WTC11 (cell line): ENCODE measurements around the gene LRMDA. TPM values are rescaled to one million over a fixed set of nuclear protein-coding genes. Genes with fewer than 3 reads are reported as not detected.

Experiments used
- ATAC-seq: fragments of 200-7000 bp; cut with Tn5 transposase; 2 replicates; pipeline ENCODE4 v1.10.0; 2021; ENCODE audit warnings: mild to moderate bottlenecking, moderate library complexity
- CTCF ChIA-PET: fragments of 300-600 bp; sonication (Branson Sonifier 250); formaldehyde crosslinking; loops from one replicate; lab custom pipeline; 2021; ENCODE audit warnings: antibody characterized with exemption; lab: Charles Lee
- POLR2A ChIA-PET: fragments of 350-600 bp; sonication (Branson Sonifier 250); formaldehyde crosslinking; loops from one replicate; lab custom pipeline; 2021; ENCODE audit warnings: antibody characterized with exemption; lab: Charles Lee
- DNase-seq: peaks from one replicate; pipeline ENCODE4 v3.0.0; 2021; ENCODE audit warnings: low spot score
- H3K27ac Mint-ChIP-seq: 2 replicates; pipeline ENCODE4 v1.8.0; 2021; ENCODE audit warnings: mixed read lengths
- H3K27me3 Mint-ChIP-seq: 2 replicates; pipeline ENCODE4 v1.8.0; 2021; ENCODE audit warnings: low read depth, mild to moderate bottlenecking, moderate library complexity, mixed read lengths
- H3K36me3 Mint-ChIP-seq: 2 replicates; pipeline ENCODE4 v1.8.0; 2021; ENCODE audit warnings: mixed read lengths
- H3K4me1 Mint-ChIP-seq: 2 replicates; pipeline ENCODE4 v1.8.0; 2022; ENCODE audit warnings: mixed read lengths
- H3K4me3 Mint-ChIP-seq: 2 replicates; pipeline ENCODE4 v1.8.0; 2021; ENCODE audit warnings: mild to moderate bottlenecking, moderate library complexity, mixed read lengths
- H3K9me3 Mint-ChIP-seq: 2 replicates; pipeline ENCODE4 v1.8.0; 2021; ENCODE audit warnings: mixed read lengths
- ATF3 ChIP-seq: sonication (generic); formaldehyde crosslinking; conservative IDR thresholded peaks from 2 replicates; pipeline ENCODE4 v1.8.1; 2022; ENCODE audit warnings: mild to moderate bottlenecking, missing genetic modification reagents
- CBFB ChIP-seq: sonication (generic); formaldehyde crosslinking; IDR thresholded peaks from 2 replicates; pipeline ENCODE4 v1.8.1; 2022; ENCODE audit warnings: mild to moderate bottlenecking, low read depth, missing genetic modification reagents
- E2F1 ChIP-seq: sonication (generic); formaldehyde crosslinking; IDR thresholded peaks from 2 replicates; pipeline ENCODE4 v1.8.0; 2022; ENCODE audit warnings: mild to moderate bottlenecking, missing genetic modification reagents
- ERG ChIP-seq: fragments of 250-450 bp; sonication (Bioruptor Pico); IDR thresholded peaks from 2 replicates; pipeline ENCODE4 v1.8.0; 2021; ENCODE audit warnings: mild to moderate bottlenecking
- GABPB1 ChIP-seq: sonication (generic); formaldehyde crosslinking; IDR thresholded peaks from 2 replicates; pipeline ENCODE4 v1.8.1; 2023; ENCODE audit warnings: mild to moderate bottlenecking, missing genetic modification reagents
- MAX ChIP-seq: sonication (generic); formaldehyde crosslinking; IDR thresholded peaks from 2 replicates; pipeline ENCODE4 v1.8.0; 2022; ENCODE audit warnings: mild to moderate bottlenecking, missing genetic modification reagents
- NFATC4 ChIP-seq: fragments of 250-450 bp; sonication (Bioruptor Pico); IDR thresholded peaks from 2 replicates; pipeline ENCODE4 v1.9.0; 2021; ENCODE audit warnings: mild to moderate bottlenecking
- NR2C2 ChIP-seq: sonication (generic); formaldehyde crosslinking; IDR thresholded peaks from 2 replicates; pipeline ENCODE4 v1.8.0; 2022; ENCODE audit warnings: mild to moderate bottlenecking, missing genetic modification reagents
- RELA ChIP-seq: sonication (generic); formaldehyde crosslinking; IDR thresholded peaks from 2 replicates; pipeline ENCODE4 v1.8.1; 2022; ENCODE audit warnings: missing genetic modification reagents, mild to moderate bottlenecking, borderline replicate concordance
- SMAD3 ChIP-seq: sonication (generic); formaldehyde crosslinking; IDR thresholded peaks from 2 replicates; pipeline ENCODE4 v1.8.0; 2022; ENCODE audit warnings: missing genetic modification reagents, mild to moderate bottlenecking, borderline replicate concordance
- SP1 ChIP-seq: sonication (generic); formaldehyde crosslinking; conservative IDR thresholded peaks from 2 replicates; pipeline ENCODE4 v1.8.1; 2022; ENCODE audit warnings: missing genetic modification reagents
- ZBTB21 ChIP-seq: sonication (generic); formaldehyde crosslinking; IDR thresholded peaks from 2 replicates; pipeline ENCODE4 v1.8.1; 2023; ENCODE audit warnings: mild to moderate bottlenecking, missing genetic modification reagents, borderline replicate concordance
- ZNF317 ChIP-seq: sonication (generic); formaldehyde crosslinking; IDR thresholded peaks from 2 replicates; pipeline ENCODE4 v1.8.1; 2023; ENCODE audit warnings: low read depth, mild to moderate bottlenecking, moderate library complexity, missing genetic modification reagents, borderline replicate concordance
- ZNF396 ChIP-seq: fragments of 250-450 bp; sonication (Bioruptor Pico); IDR thresholded peaks from 2 replicates; pipeline ENCODE4 v1.8.0; 2021; ENCODE audit warnings: mild to moderate bottlenecking, moderate library complexity, borderline replicate concordance
- ZNF416 ChIP-seq: fragments of 250-450 bp; sonication (Bioruptor Pico); IDR thresholded peaks from 2 replicates; pipeline ENCODE4 v1.9.0; 2021; ENCODE audit warnings: mild to moderate bottlenecking, inconsistent platforms
- ZNF671 ChIP-seq: fragments of 250-450 bp; sonication (Bioruptor Pico); IDR thresholded peaks from 2 replicates; pipeline ENCODE4 v1.8.0; 2021; ENCODE audit warnings: mild to moderate bottlenecking
- total RNA-seq: library from RNA; stranded (reverse); gene quantifications from 3 replicates; pipeline ENCODE4 v1.2.3, GENCODE V29; 2021
- TF ChIP-seq, protein P1 (sequence below): sonication (generic); formaldehyde crosslinking; IDR thresholded peaks from 2 replicates; pipeline ENCODE4 v1.8.1; 2022; ENCODE audit warnings: low read depth, missing genetic modification reagents, borderline replicate concordance
- TF ChIP-seq, protein P2 (sequence below): sonication (generic); formaldehyde crosslinking; IDR thresholded peaks from 2 replicates; pipeline ENCODE4 v1.8.1; 2023; ENCODE audit warnings: mild to moderate bottlenecking, missing genetic modification reagents, moderate library complexity
- TF ChIP-seq, protein P3 (sequence below): sonication (generic); formaldehyde crosslinking; IDR thresholded peaks from 2 replicates; pipeline ENCODE4 v1.8.1; 2023; ENCODE audit warnings: mild to moderate bottlenecking, missing genetic modification reagents

LRMDA gene
- total RNA-seq, 1 experiment from 2014 or later, result 0.92 TPM

- TF ChIP-seq ZNF396 (CRISPR knock-in tag), result no peak
These were observed 902.4 kb downstream of the LRMDA start (continued) for GRCh38 chr10:76333796-76334195.

- CTCF ChIA-PET, result no interaction called here
- Mint-ChIP-seq H3K27ac (no peak overlapping the region), H3K4me1 (peaks cover 48% of the 10 kb centered on the region), H3K27me3 (no peaks in the 10 kb centered on the region), H3K4me3 (no peak overlapping the region), H3K9me3 (peaks cover 19% of the 10 kb centered on the region), H3K36me3 (peaks cover 4% of the 10 kb centered on the region)
- POLR2A ChIA-PET, result no interaction called here
- no peak for DNase-seq
- TF ChIP-seq ZBTB21 (CRISPR knock-in tag) (no peak), ATF3 (no peak), ZNF317 (CRISPR knock-in tag) (no peak), GABPB1 (CRISPR knock-in tag) (no peak), E2F1 (no peak), SMAD3 (CRISPR knock-in tag) (no peak), SP1 (CRISPR knock-in tag) (no peak), NFATC4 (no peak), NR2C2 (CRISPR knock-in tag) (no peak), ZNF671 (CRISPR knock-in tag) (no peak), RELA (no peak)
- TF ChIP-seq, protein P1, sequence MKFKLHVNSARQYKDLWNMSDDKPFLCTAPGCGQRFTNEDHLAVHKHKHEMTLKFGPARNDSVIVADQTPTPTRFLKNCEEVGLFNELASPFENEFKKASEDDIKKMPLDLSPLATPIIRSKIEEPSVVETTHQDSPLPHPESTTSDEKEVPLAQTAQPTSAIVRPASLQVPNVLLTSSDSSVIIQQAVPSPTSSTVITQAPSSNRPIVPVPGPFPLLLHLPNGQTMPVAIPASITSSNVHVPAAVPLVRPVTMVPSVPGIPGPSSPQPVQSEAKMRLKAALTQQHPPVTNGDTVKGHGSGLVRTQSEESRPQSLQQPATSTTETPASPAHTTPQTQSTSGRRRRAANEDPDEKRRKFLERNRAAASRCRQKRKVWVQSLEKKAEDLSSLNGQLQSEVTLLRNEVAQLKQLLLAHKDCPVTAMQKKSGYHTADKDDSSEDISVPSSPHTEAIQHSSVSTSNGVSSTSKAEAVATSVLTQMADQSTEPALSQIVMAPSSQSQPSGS (CRISPR knock-in tag), result no peak
- ATAC-seq, result no peak
These were observed 902.8 kb downstream of the LRMDA start for GRCh38 chr10:76334255-76334654.

GRCh38 chr10:76336213-76336963 is 905.0 kb downstream of the LRMDA start:
- Mint-ChIP-seq H3K36me3 (peaks cover 4% of the 10 kb centered on the region), H3K9me3 (peaks cover 19% of the 10 kb centered on the region), H3K4me3 (peak overlapping the region; percentile 31), H3K4me1 (peaks cover 39% of the 10 kb centered on the region), H3K27me3 (no peaks in the 10 kb centered on the region), H3K27ac (peak overlapping the region; percentile 93)
- DNase-seq, result no peak
- TF ChIP-seq, protein P2, sequence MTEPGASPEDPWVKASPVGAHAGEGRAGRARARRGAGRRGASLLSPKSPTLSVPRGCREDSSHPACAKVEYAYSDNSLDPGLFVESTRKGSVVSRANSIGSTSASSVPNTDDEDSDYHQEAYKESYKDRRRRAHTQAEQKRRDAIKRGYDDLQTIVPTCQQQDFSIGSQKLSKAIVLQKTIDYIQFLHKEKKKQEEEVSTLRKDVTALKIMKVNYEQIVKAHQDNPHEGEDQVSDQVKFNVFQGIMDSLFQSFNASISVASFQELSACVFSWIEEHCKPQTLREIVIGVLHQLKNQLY, result no peak
- TF ChIP-seq ZNF416 (CRISPR knock-in tag) (no peak), MAX (CRISPR knock-in tag) (no peak), ERG (CRISPR knock-in tag) (no peak), CBFB (no peak), E2F1 (no peak), ZBTB21 (CRISPR knock-in tag) (no peak)
- TF ChIP-seq, protein P3, sequence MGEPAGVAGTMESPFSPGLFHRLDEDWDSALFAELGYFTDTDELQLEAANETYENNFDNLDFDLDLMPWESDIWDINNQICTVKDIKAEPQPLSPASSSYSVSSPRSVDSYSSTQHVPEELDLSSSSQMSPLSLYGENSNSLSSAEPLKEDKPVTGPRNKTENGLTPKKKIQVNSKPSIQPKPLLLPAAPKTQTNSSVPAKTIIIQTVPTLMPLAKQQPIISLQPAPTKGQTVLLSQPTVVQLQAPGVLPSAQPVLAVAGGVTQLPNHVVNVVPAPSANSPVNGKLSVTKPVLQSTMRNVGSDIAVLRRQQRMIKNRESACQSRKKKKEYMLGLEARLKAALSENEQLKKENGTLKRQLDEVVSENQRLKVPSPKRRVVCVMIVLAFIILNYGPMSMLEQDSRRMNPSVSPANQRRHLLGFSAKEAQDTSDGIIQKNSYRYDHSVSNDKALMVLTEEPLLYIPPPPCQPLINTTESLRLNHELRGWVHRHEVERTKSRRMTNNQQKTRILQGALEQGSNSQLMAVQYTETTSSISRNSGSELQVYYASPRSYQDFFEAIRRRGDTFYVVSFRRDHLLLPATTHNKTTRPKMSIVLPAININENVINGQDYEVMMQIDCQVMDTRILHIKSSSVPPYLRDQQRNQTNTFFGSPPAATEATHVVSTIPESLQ (CRISPR knock-in tag), result no peak
- peak; percentile 59 for ATAC-seq
- POLR2A ChIA-PET, result no interaction called here
- CTCF ChIA-PET, result no interaction called here
